ENCODE data around the gene DDX3X. TPM values are rescaled to one million over a fixed set of nuclear protein-coding genes. Genes with fewer than 3 reads are reported as not detected.

The DDX3X gene
- total and polyA plus RNA-seq, 2 experiments from 2014 or later, result 68.1 to 239 TPM

- Histone ChIP-seq H3F3A (replicated peaks; ENCODE audit: low read depth) (no peaks in the 10 kb centered on the region), H3K4me2 (no peak overlapping the region), H3K27ac (ENCODE audit: low read depth) (no peak overlapping the region), H4K20me1 (replicated peaks; ENCODE audit: insufficient read depth) (no peaks in the 10 kb centered on the region), H3K79me2 (replicated peaks; ENCODE audit: insufficient read depth) (no peaks in the 10 kb centered on the region), H3K27me3 (ENCODE audit: insufficient read depth) (no peaks in the 10 kb centered on the region), H3K36me3 (ENCODE audit: insufficient read depth) (no peaks in the 10 kb centered on the region), H2AFZ (no peak overlapping the region), H3K4me3 (no peak overlapping the region), H3K4me1 (ENCODE audit: insufficient read depth) (no peaks in the 10 kb centered on the region), H3K9me2 (ENCODE audit: insufficient read depth) (no peaks in the 10 kb centered on the region)
- Mint-ChIP-seq H3K4me3 (no peak overlapping the region), H3K27ac (no peak overlapping the region), H3K4me1 (no peaks in the 10 kb centered on the region), H3K36me3 (ENCODE audit: low read depth) (no peaks in the 10 kb centered on the region), H3K9me3 (0 out of 3 replicates have a peak, but pooled peaks cover 2% of the 10 kb centered on the region), H3K27me3 (ENCODE audit: insufficient read depth, low read depth, poor library complexity) (no peaks in the 10 kb centered on the region)
- no peak for DNase-seq (ENCODE audit: low spot score)
- TF ChIP-seq EZH2phosphoT487 (IDR thresholded peaks at IDR 0.05; ENCODE audit: unreplicated experiment) (no peak), EZH2 (IDR thresholded peaks at IDR 0.05; ENCODE audit: low read depth, unreplicated experiment) (no peak), ZNF331 (CRISPR knock-in tag; IDR thresholded peaks at IDR 0.05; ENCODE audit: low read depth) (no peak)
- no peak for ATAC-seq
These were observed 73.9 kb downstream of the DDX3X start for GRCh38 chrX:41407816-41408215.

- H3K27me3 Mint-ChIP-seq (ENCODE audit: insufficient read depth, low read depth, poor library complexity), result no peaks in the 10 kb centered on the region
- no peak for ATAC-seq
- H3K36me3 Mint-ChIP-seq (ENCODE audit: low read depth), result no peaks in the 10 kb centered on the region
- DNase-seq (ENCODE audit: low spot score), result no peak
- H3K79me2 ChIP-seq (replicated peaks; ENCODE audit: insufficient read depth), result no peaks in the 10 kb centered on the region
- no peak overlapping the region for H3K4me3 Mint-ChIP-seq
- no peak overlapping the region for H3K27ac ChIP-seq (ENCODE audit: low read depth)
- no peaks in the 10 kb centered on the region for H4K20me1 ChIP-seq (replicated peaks; ENCODE audit: insufficient read depth)
- H3K27ac Mint-ChIP-seq, result no peak overlapping the region
- no peak overlapping the region for H2AFZ ChIP-seq
- H3K4me1 ChIP-seq (ENCODE audit: insufficient read depth), result no peaks in the 10 kb centered on the region
- H3K4me3 ChIP-seq, result no peak overlapping the region
- H3K4me1 Mint-ChIP-seq, result no peaks in the 10 kb centered on the region
- no peaks in the 10 kb centered on the region for H3K36me3 ChIP-seq (ENCODE audit: insufficient read depth)
- no peak overlapping the region for H3K4me2 ChIP-seq
- 0 out of 3 replicates have a peak, but pooled peaks cover 2% of the 10 kb centered on the region for H3K9me3 Mint-ChIP-seq
- H3K9me2 ChIP-seq (ENCODE audit: insufficient read depth), result no peaks in the 10 kb centered on the region
- H3F3A ChIP-seq (replicated peaks; ENCODE audit: low read depth), result no peaks in the 10 kb centered on the region
- H3K27me3 ChIP-seq (ENCODE audit: insufficient read depth), result no peaks in the 10 kb centered on the region
- TF ChIP-seq POLR2AphosphoS5 (IDR thresholded peaks at IDR 0.05; ENCODE audit: low read depth) (no peak), CTCF (conservative IDR thresholded peaks at IDR 0.05; ENCODE audit: low read depth in 2 of 2) (no peak), JUNB (IDR thresholded peaks at IDR 0.05; ENCODE audit: unreplicated experiment) (no peak), ZNF331 (CRISPR knock-in tag; IDR thresholded peaks at IDR 0.05; ENCODE audit: low read depth) (no peak), ZNF114 (CRISPR knock-in tag; IDR thresholded peaks at IDR 0.05) (no peak), EZH2 (IDR thresholded peaks at IDR 0.05; ENCODE audit: low read depth, unreplicated experiment) (no peak), ETS1 (IDR thresholded peaks at IDR 0.05) (no peak), EZH2phosphoT487 (IDR thresholded peaks at IDR 0.05; ENCODE audit: unreplicated experiment) (no peak), ZNF462 (CRISPR knock-in tag; IDR thresholded peaks at IDR 0.05) (no peak)
These were observed 74.6 kb downstream of the DDX3X start for GRCh38 chrX:41408576-41408975.

Data from GM23338 (cell line).